SJCRH30 (cell line): Measurements from ENCODE around the gene UBE2J2. TPM values are rescaled to one million over a fixed set of nuclear protein-coding genes. Genes with fewer than 3 reads are reported as not detected.
A peak's percentile ranks its signal among the peaks of the same experiment; 100 is the strongest.

Source experiments
- DNase-seq, 2 experiments: peaks; one replicate each; pipeline ENCODE4 v3.0.0-alpha.2; 2015 to 2020
- H3K27ac ChIP-seq: fragments of 250-450 bp; sonication (Bioruptor Pico); 2 replicates; pipeline ENCODE4 v1.5.1; 2020; ENCODE audit warnings: mild to moderate bottlenecking, moderate library complexity
- H3K27me3 ChIP-seq: fragments of 250-450 bp; sonication (Bioruptor Pico); 2 replicates; pipeline ENCODE4 v1.5.1; 2020; ENCODE audit warnings: mild to moderate bottlenecking, moderate library complexity
- H3K36me3 ChIP-seq: fragments of 250-450 bp; sonication (Bioruptor Pico); 2 replicates; pipeline ENCODE4 v1.5.1; 2020; ENCODE audit warnings: mild to moderate bottlenecking, moderate library complexity
- H3K4me1 ChIP-seq: fragments of 250-450 bp; sonication (Bioruptor Pico); 2 replicates; pipeline ENCODE4 v1.5.1; 2020; ENCODE audit warnings: mild to moderate bottlenecking, moderate library complexity
- H3K4me3 ChIP-seq: fragments of 250-450 bp; sonication (Bioruptor Pico); 2 replicates; pipeline ENCODE4 v1.5.1; 2020; ENCODE audit warnings: mild to moderate bottlenecking, moderate library complexity
- H3K9me3 ChIP-seq: fragments of 250-450 bp; sonication (Bioruptor Pico); replicated peaks from 2 replicates; pipeline ENCODE4 v1.5.1; 2020; ENCODE audit warnings: mild to moderate bottlenecking, moderate library complexity
- total RNA-seq: library from RNA; depleted of rRNA; stranded (reverse); fragments of >200 nt; shearing (Covaris generic); gene quantifications from 2 replicates; pipeline ENCODE4 v1.2.3, GENCODE V29; 2014

UBE2J2 gene
- total RNA-seq, 1 experiment from 2014 or later = 115 TPM

- no peak for DNase-seq
- no peak overlapping the region for H3K4me3 ChIP-seq
- H3K36me3 ChIP-seq = peaks cover 74% of the 10 kb centered on the region
- no peaks in the 10 kb centered on the region for H3K27me3 ChIP-seq
- no peak overlapping the region for H3K27ac ChIP-seq
- H3K9me3 ChIP-seq = no peaks in the 10 kb centered on the region
- H3K4me1 ChIP-seq = no peaks in the 10 kb centered on the region; the same call in 1 of the 2 replicates
Measured at GRCh38 chr1:1220197-1220596, 53.5 kb downstream of the UBE2J2 start.

- Histone ChIP-seq H3K36me3 (peaks cover 65% of the 10 kb centered on the region), H3K4me1 (no peaks in the 10 kb centered on the region; the same call in 1 of the 2 replicates), H3K4me3 (no peak overlapping the region), H3K27ac (no peak overlapping the region), H3K27me3 (no peaks in the 10 kb centered on the region), H3K9me3 (no peaks in the 10 kb centered on the region)
- DNase-seq = no peak
Measured at GRCh38 chr1:1219341-1219740, 54.3 kb downstream of the UBE2J2 start.

- Histone ChIP-seq H3K27ac (no peak overlapping the region), H3K4me3 (no peak overlapping the region), H3K9me3 (no peaks in the 10 kb centered on the region), H3K4me1 (no peaks in the 10 kb centered on the region; the same call in 1 of the 2 replicates), H3K36me3 (peaks cover 60% of the 10 kb centered on the region), H3K27me3 (no peaks in the 10 kb centered on the region)
- no peak for DNase-seq
Measured at GRCh38 chr1:1218524-1219200, 55.0 kb downstream of the UBE2J2 start.

GRCh38 chr1:1217621-1218523 lies 55.8 kb downstream of the UBE2J2 start:
- Histone ChIP-seq H3K36me3 (peaks cover 55% of the 10 kb centered on the region), H3K27ac (no peak overlapping the region), H3K4me3 (no peak overlapping the region), H3K4me1 (peaks cover 5% of the 10 kb centered on the region; the same call in 1 of the 2 replicates), H3K9me3 (no peaks in the 10 kb centered on the region), H3K27me3 (no peaks in the 10 kb centered on the region)
- no peak for DNase-seq

- Histone ChIP-seq H3K27ac (no peak overlapping the region), H3K4me1 (peaks cover 8% of the 10 kb centered on the region; the same call in 1 of the 2 replicates), H3K9me3 (no peaks in the 10 kb centered on the region), H3K4me3 (no peak overlapping the region), H3K36me3 (peaks cover 46% of the 10 kb centered on the region), H3K27me3 (no peaks in the 10 kb centered on the region)
- DNase-seq = no peak
Measured at GRCh38 chr1:1216770-1217620, 56.7 kb downstream of the UBE2J2 start.

GRCh38 chr1:1215881-1216605 lies 57.6 kb downstream of the UBE2J2 start:
- Histone ChIP-seq H3K4me1 (peaks cover 13% of the 10 kb centered on the region; the same call in 1 of the 2 replicates), H3K27ac (no peak overlapping the region), H3K9me3 (no peaks in the 10 kb centered on the region), H3K27me3 (no peaks in the 10 kb centered on the region), H3K36me3 (peaks cover 36% of the 10 kb centered on the region), H3K4me3 (no peak overlapping the region)
- DNase-seq = no peak

GRCh38 chr1:1215080-1215676 lies 58.5 kb downstream of the UBE2J2 start:
- H3K27ac ChIP-seq = no peak overlapping the region
- peaks cover 28% of the 10 kb centered on the region for H3K36me3 ChIP-seq
- DNase-seq = no peak
- peaks cover 13% of the 10 kb centered on the region; the same call in 1 of the 2 replicates for H3K4me1 ChIP-seq
- H3K4me3 ChIP-seq = no peak overlapping the region
- no peaks in the 10 kb centered on the region for H3K27me3 ChIP-seq
- no peaks in the 10 kb centered on the region for H3K9me3 ChIP-seq

GRCh38 chr1:1213345-1214265 lies 60.0 kb downstream of the UBE2J2 start, which contains the start of gene TNFRSF4:
Gene TNFRSF4 (minus strand): TSS chr1:1214153. CDS start chr1:1214127, 26 bp downstream.
- Histone ChIP-seq H3K9me3 (no peaks in the 10 kb centered on the region), H3K27ac (no peak within 1 kb of the TSS; the same call in 1 of the 2 replicates), H3K4me1 (peaks cover 21% of the 10 kb centered on the region; the same call in 1 of the 2 replicates), H3K4me3 (peak within 1 kb of the TSS; percentile 57), H3K27me3 (no peaks in the 10 kb centered on the region), H3K36me3 (peaks cover 15% of the 10 kb centered on the region)
- DNase-seq = no peak

- no peaks in the 10 kb centered on the region for H3K9me3 ChIP-seq
- H3K4me1 ChIP-seq = peaks cover 25% of the 10 kb centered on the region
- H3K27ac ChIP-seq = peak overlapping the region; percentile 30; the same call in 1 of the 2 replicates
- H3K36me3 ChIP-seq = peaks cover 7% of the 10 kb centered on the region
- peak; percentile 86 to 88 for DNase-seq
- H3K27me3 ChIP-seq = no peaks in the 10 kb centered on the region
- H3K4me3 ChIP-seq = peak overlapping the region; percentile 57
Measured at GRCh38 chr1:1212780-1213344, 60.8 kb downstream of the UBE2J2 start.

- H3K27me3 ChIP-seq = no peaks in the 10 kb centered on the region
- peak overlapping the region; percentile 18; the same call in 1 of the 2 replicates for H3K4me3 ChIP-seq
- peaks cover under 1% of the 10 kb centered on the region; the same call in 1 of the 2 replicates for H3K36me3 ChIP-seq
- H3K9me3 ChIP-seq = no peaks in the 10 kb centered on the region
- no peak overlapping the region for H3K27ac ChIP-seq
- DNase-seq = peak; percentile 78 to 87
- H3K4me1 ChIP-seq = peaks cover 31% of the 10 kb centered on the region
Measured at GRCh38 chr1:1211541-1212441, 61.9 kb downstream of the UBE2J2 start.

- Histone ChIP-seq H3K27ac (no peak overlapping the region), H3K9me3 (no peaks in the 10 kb centered on the region), H3K4me1 (peaks cover 34% of the 10 kb centered on the region), H3K27me3 (no peaks in the 10 kb centered on the region), H3K36me3 (no peaks in the 10 kb centered on the region), H3K4me3 (no peak overlapping the region)
- DNase-seq = no peak
Measured at GRCh38 chr1:1210726-1211540, 62.7 kb downstream of the UBE2J2 start.
